Astrocyte (in vitro differentiated cells and primary cell): Measurements from ENCODE around the gene PPP1R36.

Source experiments
- EZH2 ChIP-seq: IDR thresholded peaks from 2 replicates; pipeline ENCODE4 v1.6.1; 2012; ENCODE audit warnings: mild to moderate bottlenecking, low read length, inconsistent platforms; ENCODE audit not compliant: insufficient read depth
- TF ChIP-seq, protein P1 (sequence below): IDR thresholded peaks from 2 replicates; pipeline ENCODE4 v1.5.1; 2011; ENCODE audit warnings: low read depth, mild to moderate bottlenecking, inconsistent platforms, low read length, moderate library complexity; ENCODE audit not compliant: insufficient read depth

DNA sequence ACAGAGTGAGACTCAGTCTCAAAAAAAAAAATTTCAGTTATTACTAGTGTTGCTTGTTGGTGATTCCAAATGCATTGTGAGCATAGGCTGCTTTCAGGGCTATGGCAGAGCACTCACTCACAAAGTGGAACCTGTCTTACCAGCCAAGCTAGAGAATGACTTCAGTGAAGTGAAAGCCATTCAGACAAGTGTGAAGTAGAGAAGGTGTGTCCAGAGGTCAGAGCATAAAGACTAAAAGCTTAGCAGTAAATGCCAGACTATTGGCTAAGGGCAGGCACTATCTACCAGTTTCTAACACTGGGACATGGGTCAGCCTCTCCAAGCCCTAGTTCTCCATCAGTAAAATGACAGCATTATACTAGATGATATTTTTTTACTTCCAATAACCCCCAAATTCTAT lies 12.7 kb downstream of the PPP1R36 start:
- TF ChIP-seq, protein P1, sequence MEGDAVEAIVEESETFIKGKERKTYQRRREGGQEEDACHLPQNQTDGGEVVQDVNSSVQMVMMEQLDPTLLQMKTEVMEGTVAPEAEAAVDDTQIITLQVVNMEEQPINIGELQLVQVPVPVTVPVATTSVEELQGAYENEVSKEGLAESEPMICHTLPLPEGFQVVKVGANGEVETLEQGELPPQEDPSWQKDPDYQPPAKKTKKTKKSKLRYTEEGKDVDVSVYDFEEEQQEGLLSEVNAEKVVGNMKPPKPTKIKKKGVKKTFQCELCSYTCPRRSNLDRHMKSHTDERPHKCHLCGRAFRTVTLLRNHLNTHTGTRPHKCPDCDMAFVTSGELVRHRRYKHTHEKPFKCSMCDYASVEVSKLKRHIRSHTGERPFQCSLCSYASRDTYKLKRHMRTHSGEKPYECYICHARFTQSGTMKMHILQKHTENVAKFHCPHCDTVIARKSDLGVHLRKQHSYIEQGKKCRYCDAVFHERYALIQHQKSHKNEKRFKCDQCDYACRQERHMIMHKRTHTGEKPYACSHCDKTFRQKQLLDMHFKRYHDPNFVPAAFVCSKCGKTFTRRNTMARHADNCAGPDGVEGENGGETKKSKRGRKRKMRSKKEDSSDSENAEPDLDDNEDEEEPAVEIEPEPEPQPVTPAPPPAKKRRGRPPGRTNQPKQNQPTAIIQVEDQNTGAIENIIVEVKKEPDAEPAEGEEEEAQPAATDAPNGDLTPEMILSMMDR, result no peak
- TF ChIP-seq EZH2, result no peak
